HepG2 (cell line): ENCODE results near the gene OBSL1. TPM values are rescaled to one million over a fixed set of nuclear protein-coding genes. Genes with fewer than 3 reads are reported as not detected.
A peak's percentile ranks its signal among the peaks of the same experiment; 100 is the strongest.

Source experiments
- ATAC-seq: fragments of 200-7000 bp; cut with Tn5 transposase; 3 replicates; pipeline ENCODE4 v1.9.1; 2020; ENCODE audit warnings: mild to moderate bottlenecking, moderate library complexity
- BruUV-seq: library from RNA; stranded (reverse); fragments of 400-500 nt; replicated peaks from 2 replicates; lab custom pipeline; 2021; lab: Mats Ljungman, UMichigan
- CTCF ChIA-PET: fragments of 300-600 bp; formaldehyde crosslinking; extraction: SDS; loops from one replicate; lab custom pipeline; 2021; ENCODE audit warnings: low total read pairs, inconsistent platforms, low intra/inter-chr PET ratio; lab: Yijun Ruan, JAX
- POLR2A ChIA-PET: fragments of 350-600 bp; sonication (Branson Sonifier 250); formaldehyde crosslinking; loops from one replicate; lab custom pipeline; 2020; ENCODE audit warnings: antibody characterized with exemption, inconsistent platforms; lab: Yijun Ruan, JAX
- DNase-seq: peaks from one replicate; pipeline ENCODE4 v3.0.0-alpha.2; 2015; ENCODE audit warnings: low spot score
- FAIRE-seq: peaks from 3 replicates; lab custom pipeline; 2011; peaks lifted over from hg19 to GRCh38; lab: Jason Lieb, UNC
- H2AFZ ChIP-seq: one replicate; pipeline ENCODE4 v1.6.1; 2011; ENCODE audit warnings: low read length, inconsistent platforms
- H3K27ac ChIP-seq: fragments of 300-600 bp; 3 replicates; pipeline ENCODE4 v1.8.0; 2011; ENCODE audit warnings: mixed run types, mild to moderate bottlenecking, mixed read lengths, low read length, inconsistent platforms; ENCODE audit not compliant: insufficient read depth; ENCODE audit errors: extremely low read length
- H3K27me3 ChIP-seq, 2 experiments: fragments of 200-600 bp in 1 of 2; 2 replicates in 1 of 2; 3 replicates in 1 of 2; pipeline versions ENCODE4 v1.6.0 to v1.8.0; 2011; ENCODE audit warnings: low read length in 2 of 2, mild to moderate bottlenecking in 2 of 2, moderate library complexity in 2 of 2, inconsistent platforms in 1 of 2; ENCODE audit not compliant: insufficient read depth in 2 of 2, control insufficient read depth in 1 of 2
- H3K36me3 ChIP-seq, 2 experiments: fragments of 200-600 bp in 1 of 2; replicated peaks in 1 of 2; 2 replicates in 1 of 2; 3 replicates in 1 of 2; pipeline versions ENCODE4 v1.5.1 to v1.8.0; 2011; ENCODE audit warnings: low read length in 2 of 2, inconsistent platforms in 1 of 2; ENCODE audit not compliant: insufficient read depth in 2 of 2, control insufficient read depth in 1 of 2
- H3K4me1 ChIP-seq: 2 replicates; pipeline ENCODE4 v1.5.1; 2012; ENCODE audit warnings: low read length, inconsistent platforms; ENCODE audit not compliant: insufficient read depth
- H3K4me2 ChIP-seq: 2 replicates; pipeline ENCODE4 v1.6.0; 2011; ENCODE audit warnings: low read depth, low read length, inconsistent platforms
- H3K4me3 ChIP-seq, 3 experiments: fragments of 200-600 bp in 1 of 3; sonication (generic), shearing (Covaris generic) in 1 of 3; replicated peaks in 1 of 3; 2 replicates each; pipeline ENCODE4 v1.5.1; 2011 to 2016; ENCODE audit warnings: low read length in 3 of 3, inconsistent platforms in 2 of 3, low read depth in 2 of 3, mild to moderate bottlenecking in 2 of 3, control low read depth in 1 of 3, mixed read lengths in 1 of 3; ENCODE audit not compliant: insufficient read depth in 1 of 3
- H3K79me2 ChIP-seq: one replicate; pipeline ENCODE4 v1.6.1; 2011; ENCODE audit warnings: low read length, inconsistent platforms; ENCODE audit not compliant: insufficient read depth
- H3K9ac ChIP-seq: 2 replicates; pipeline ENCODE4 v1.6.0; 2011; ENCODE audit warnings: mild to moderate bottlenecking, low read depth, low read length, inconsistent platforms; ENCODE audit not compliant: insufficient read depth
- H3K9me3 ChIP-seq: 2 replicates; pipeline ENCODE4 v1.5.1; 2012; ENCODE audit warnings: mild to moderate bottlenecking, low read length
- H4K20me1 ChIP-seq: 2 replicates; pipeline ENCODE4 v1.6.0; 2011; ENCODE audit warnings: inconsistent platforms, mild to moderate bottlenecking, low read length, moderate library complexity; ENCODE audit not compliant: insufficient read depth
- ARNTL ChIP-seq: sonication (generic); formaldehyde crosslinking; IDR thresholded peaks from 2 replicates; pipeline ENCODE4 v1.4.0; 2020; ENCODE audit warnings: mild to moderate bottlenecking, missing genetic modification reagents
- ELF4 ChIP-seq: sonication (generic); formaldehyde crosslinking; IDR thresholded peaks from 2 replicates; pipeline ENCODE4 v1.5.0; 2020; ENCODE audit warnings: missing genetic modification reagents, mild to moderate bottlenecking, moderate library complexity, borderline replicate concordance
- KAT2B ChIP-seq: fragments of 150-350 bp; IDR thresholded peaks from 2 replicates; pipeline ENCODE4 v1.6.1; 2014; ENCODE audit warnings: low read depth, low read length, borderline replicate concordance
- KDM5B ChIP-seq: sonication (generic); formaldehyde crosslinking; IDR thresholded peaks from 2 replicates; pipeline ENCODE4 v1.4.0; 2020; ENCODE audit warnings: missing genetic modification reagents, mild to moderate bottlenecking, borderline replicate concordance
- MTA1 ChIP-seq: sonication (generic); formaldehyde crosslinking; IDR thresholded peaks from 2 replicates; pipeline ENCODE4 v1.4.0; 2020; ENCODE audit warnings: missing genetic modification reagents, mild to moderate bottlenecking, borderline replicate concordance
- SOX6 ChIP-seq, 2 experiments: fragments of 450-650 bp in 1 of 2; sonication (generic) in 1 of 2; formaldehyde crosslinking in 1 of 2; IDR thresholded peaks; 2 replicates each; pipeline versions ENCODE4 v1.4.0 to v1.6.1; 2017 to 2020; ENCODE audit warnings: antibody characterized with exemption in 1 of 2, mild to moderate bottlenecking in 1 of 2, missing genetic modification reagents in 1 of 2
- SPEN ChIP-seq: sonication (generic); formaldehyde crosslinking; IDR thresholded peaks from 2 replicates; pipeline ENCODE4 v1.5.1; 2020; ENCODE audit warnings: low read depth, mild to moderate bottlenecking, missing genetic modification reagents
- TBX2 ChIP-seq: sonication (generic); formaldehyde crosslinking; IDR thresholded peaks from 2 replicates; pipeline ENCODE4 v1.5.0; 2020; ENCODE audit warnings: missing genetic modification reagents, mild to moderate bottlenecking, borderline replicate concordance
- THAP11 ChIP-seq: IDR thresholded peaks from 2 replicates; pipeline ENCODE4 v1.6.1; 2016; ENCODE audit warnings: missing biosample characterization, missing genetic modification reagents
- TMF1 ChIP-seq: sonication (generic); formaldehyde crosslinking; IDR thresholded peaks from 2 replicates; pipeline ENCODE4 v1.8.1; 2022; ENCODE audit warnings: low read depth, missing genetic modification reagents
- ZFP90 ChIP-seq: sonication (generic); formaldehyde crosslinking; IDR thresholded peaks from 2 replicates; pipeline ENCODE4 v1.8.0; 2022; ENCODE audit warnings: missing genetic modification reagents, mild to moderate bottlenecking, inconsistent platforms, borderline replicate concordance
- ZMYM3 ChIP-seq: sonication (generic); formaldehyde crosslinking; IDR thresholded peaks from 2 replicates; pipeline ENCODE4 v1.5.1; 2020; ENCODE audit warnings: mild to moderate bottlenecking, missing genetic modification reagents
- ZMYM4 ChIP-seq: sonication (generic); formaldehyde crosslinking; IDR thresholded peaks from 2 replicates; pipeline ENCODE4 v1.8.1; 2023; ENCODE audit warnings: mild to moderate bottlenecking, missing genetic modification reagents
- ZNF546 ChIP-seq: sonication (generic); formaldehyde crosslinking; conservative IDR thresholded peaks from 2 replicates; pipeline ENCODE4 v1.8.1; 2023; ENCODE audit warnings: mild to moderate bottlenecking, missing genetic modification reagents
- ZNF761 ChIP-seq: sonication (generic); formaldehyde crosslinking; conservative IDR thresholded peaks from 2 replicates; pipeline ENCODE4 v1.4.0; 2020; ENCODE audit warnings: mild to moderate bottlenecking, missing genetic modification reagents
- WGBS: methylation state at CpG from one replicate; pipeline ENCODE4 v1.1.6; 2017; ENCODE audit warnings: low lambda C conversion rate; 5-methylcytosine and 5-hydroxymethylcytosine counted together
- in situ Hi-C: cut with HindIII; loops from 2 replicates; pipeline ENCODE4 v1.10.0; 2017; ENCODE audit warnings: low pct_unique_long_range_greater_than_20kb; ENCODE audit not compliant: extremely low pct_ligation_motif_present
- intact Hi-C: fragments of 100-400 bp; cut with micrococcal nuclease; formaldehyde crosslinking; loops from one replicate; pipeline ENCODE4 v1.10.0; 2022; ENCODE audit not compliant: unreplicated experiment
- polyA plus RNA-seq, 8 experiments: library from polyadenylated mRNA; depleted of rRNA in 3 of 8; stranded (reverse) in 7 of 8; unstranded in 1 of 8; fragments of >200 nt; fragmentation: Illumina TruSeq in 4 of 8; extraction: Trizol in 4 of 8; gene quantifications; 2 replicates each; pipeline versions ENCODE4 v1.2.1 to v1.2.3, GENCODE V29; 2011 to 2016; ENCODE audit warnings: low read depth in 4 of 8, missing spikeins in 1 of 8, mixed read lengths in 1 of 8; ENCODE audit not compliant: insufficient read depth in 1 of 8
- total RNA-seq, 5 experiments: library from RNA; depleted of rRNA; stranded (reverse); fragments of >200 nt; fragmentation: Illumina TruSeq; extraction: Trizol; gene quantifications; 2 replicates each; pipeline ENCODE4 v1.2.3, GENCODE V29; 2016; ENCODE audit warnings: low read depth in 1 of 5
- TF ChIP-seq, protein P1 (sequence below): sonication (generic); formaldehyde crosslinking; IDR thresholded peaks from 2 replicates; pipeline ENCODE4 v1.5.0; 2020; ENCODE audit warnings: mild to moderate bottlenecking, missing genetic modification reagents, borderline replicate concordance
- TF ChIP-seq, protein P2 (sequence below): sonication (generic); formaldehyde crosslinking; IDR thresholded peaks from 2 replicates; pipeline ENCODE4 v1.5.0; 2020; ENCODE audit warnings: mild to moderate bottlenecking, missing genetic modification reagents, borderline replicate concordance

The OBSL1 gene
- total and polyA plus RNA-seq, 2 of the 13 experiments (the other 11 are each of a cell fraction or from before 2014, with no cell fraction given): 86.7 to 218 TPM

DNA sequence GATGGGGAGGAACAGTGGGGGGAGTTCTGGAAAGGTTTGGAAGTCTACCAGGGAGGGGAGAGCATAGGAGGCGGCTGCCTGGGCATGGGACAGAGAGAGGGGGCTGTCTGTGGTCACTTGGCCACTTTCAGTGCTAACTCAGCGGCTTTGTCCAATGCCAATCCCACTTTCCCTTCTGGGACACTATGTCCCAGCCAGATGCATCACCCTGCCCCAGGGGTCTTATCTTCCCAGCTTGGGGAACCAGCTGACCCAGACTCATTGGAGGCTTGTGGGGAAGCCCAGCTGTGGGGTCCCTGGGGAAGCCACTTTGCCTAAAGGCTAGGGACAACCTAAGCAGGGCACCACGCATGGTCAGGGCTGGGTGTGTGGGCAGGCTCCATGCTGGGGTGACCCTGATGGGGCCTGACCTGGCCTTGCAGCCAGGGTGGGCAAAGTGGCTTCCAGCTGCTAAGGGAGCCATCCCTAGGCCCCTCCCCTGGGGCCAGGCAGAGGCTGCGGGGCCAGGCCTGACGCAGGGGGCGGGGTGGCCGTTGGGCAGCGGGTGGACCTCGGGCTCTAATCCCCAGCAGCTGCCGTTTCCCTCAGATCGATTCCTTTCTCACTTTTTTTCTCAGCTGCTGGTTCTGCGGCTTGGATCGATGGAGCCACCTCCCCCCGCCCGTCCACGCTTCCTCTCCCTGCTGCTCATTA, 58.7 kb downstream of the OBSL1 start:
- 2% methylated on average over 15 of the region's 16 CpGs for WGBS
- peaks cover 11% of the 10 kb centered on the region; the same call in 1 of the 2 replicates for H4K20me1 ChIP-seq
- no peak for DNase-seq
- H2AFZ ChIP-seq: no peak overlapping the region
- no peaks in the 10 kb centered on the region for H3K36me3 ChIP-seq
- H3K27ac ChIP-seq: no peak overlapping the region
- peak; percentile 42 for ATAC-seq
- POLR2A ChIA-PET: interaction anchor here (7.7 kb wide), 1 partner anchor 14 kb away, joined by 94 read pairs; the partner anchor contains the start of gene GMPPA
- in situ Hi-C loops: no loop called here
- intact Hi-C loops: no loop called here
- no peaks in the 10 kb centered on the region for H3K79me2 ChIP-seq
- H3K4me2 ChIP-seq: peak overlapping the region; percentile 20
- H3K9me3 ChIP-seq: no peaks in the 10 kb centered on the region
- peaks cover 34% of the 10 kb centered on the region for H3K4me1 ChIP-seq
- peak overlapping the region in 1 of 3 experiments; percentile 10; a peak in 1 of 6 replicates for H3K4me3 ChIP-seq
- no peak overlapping the region for H3K9ac ChIP-seq
- no peak for FAIRE-seq
- peaks cover 16 to 68% of the 10 kb centered on the region in 2 experiments for H3K27me3 ChIP-seq
- CTCF ChIA-PET: no interaction called here
- BruUV-seq: no TSS peak
- TF ChIP-seq ZMYM3: peak; percentile 43; the same call in 1 of the 2 replicates
- no peak for TF ChIP-seq SOX6 (IDR thresholded peaks at IDR 0.05)
- peak; percentile 40; the same call in 1 of the 2 replicates for TF ChIP-seq SOX6 (CRISPR knock-in tag; IDR thresholded peaks at IDR 0.05)
- peak; percentile 43; the same call in 1 of the 2 replicates for TF ChIP-seq THAP11 (CRISPR knock-in tag)
- TF ChIP-seq TMF1: no peak
- no peak for TF ChIP-seq ELF4 (CRISPR knock-in tag)
- TF ChIP-seq KDM5B (CRISPR knock-in tag): peak; percentile 59; the same call in 1 of the 2 replicates
- TF ChIP-seq SPEN (CRISPR knock-in tag): 0 out of 2 replicates have a peak, but pooled peaks have one; percentile 21
- TF ChIP-seq, protein P1, sequence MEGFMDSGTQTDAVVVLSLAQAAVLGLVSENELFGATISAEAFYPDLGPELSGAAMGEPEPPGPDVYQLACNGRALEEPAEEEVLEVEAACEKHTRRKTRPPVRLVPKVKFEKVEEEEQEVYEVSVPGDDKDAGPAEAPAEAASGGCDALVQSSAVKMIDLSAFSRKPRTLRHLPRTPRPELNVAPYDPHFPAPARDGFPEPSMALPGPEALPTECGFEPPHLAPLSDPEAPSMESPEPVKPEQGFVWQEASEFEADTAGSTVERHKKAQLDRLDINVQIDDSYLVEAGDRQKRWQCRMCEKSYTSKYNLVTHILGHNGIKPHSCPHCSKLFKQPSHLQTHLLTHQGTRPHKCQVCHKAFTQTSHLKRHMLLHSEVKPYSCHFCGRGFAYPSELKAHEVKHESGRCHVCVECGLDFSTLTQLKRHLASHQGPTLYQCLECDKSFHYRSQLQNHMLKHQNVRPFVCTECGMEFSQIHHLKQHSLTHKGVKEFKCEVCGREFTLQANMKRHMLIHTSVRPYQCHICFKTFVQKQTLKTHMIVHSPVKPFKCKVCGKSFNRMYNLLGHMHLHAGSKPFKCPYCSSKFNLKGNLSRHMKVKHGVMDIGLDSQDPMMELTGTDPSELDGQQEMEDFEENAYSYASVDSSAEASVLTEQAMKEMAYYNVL: 0 out of 2 replicates have a peak, but pooled peaks have one; percentile 27
- no peak for TF ChIP-seq ZNF546 (CRISPR knock-in tag)
- peak; percentile 82 for TF ChIP-seq MTA1 (CRISPR knock-in tag)
- TF ChIP-seq, protein P2, sequence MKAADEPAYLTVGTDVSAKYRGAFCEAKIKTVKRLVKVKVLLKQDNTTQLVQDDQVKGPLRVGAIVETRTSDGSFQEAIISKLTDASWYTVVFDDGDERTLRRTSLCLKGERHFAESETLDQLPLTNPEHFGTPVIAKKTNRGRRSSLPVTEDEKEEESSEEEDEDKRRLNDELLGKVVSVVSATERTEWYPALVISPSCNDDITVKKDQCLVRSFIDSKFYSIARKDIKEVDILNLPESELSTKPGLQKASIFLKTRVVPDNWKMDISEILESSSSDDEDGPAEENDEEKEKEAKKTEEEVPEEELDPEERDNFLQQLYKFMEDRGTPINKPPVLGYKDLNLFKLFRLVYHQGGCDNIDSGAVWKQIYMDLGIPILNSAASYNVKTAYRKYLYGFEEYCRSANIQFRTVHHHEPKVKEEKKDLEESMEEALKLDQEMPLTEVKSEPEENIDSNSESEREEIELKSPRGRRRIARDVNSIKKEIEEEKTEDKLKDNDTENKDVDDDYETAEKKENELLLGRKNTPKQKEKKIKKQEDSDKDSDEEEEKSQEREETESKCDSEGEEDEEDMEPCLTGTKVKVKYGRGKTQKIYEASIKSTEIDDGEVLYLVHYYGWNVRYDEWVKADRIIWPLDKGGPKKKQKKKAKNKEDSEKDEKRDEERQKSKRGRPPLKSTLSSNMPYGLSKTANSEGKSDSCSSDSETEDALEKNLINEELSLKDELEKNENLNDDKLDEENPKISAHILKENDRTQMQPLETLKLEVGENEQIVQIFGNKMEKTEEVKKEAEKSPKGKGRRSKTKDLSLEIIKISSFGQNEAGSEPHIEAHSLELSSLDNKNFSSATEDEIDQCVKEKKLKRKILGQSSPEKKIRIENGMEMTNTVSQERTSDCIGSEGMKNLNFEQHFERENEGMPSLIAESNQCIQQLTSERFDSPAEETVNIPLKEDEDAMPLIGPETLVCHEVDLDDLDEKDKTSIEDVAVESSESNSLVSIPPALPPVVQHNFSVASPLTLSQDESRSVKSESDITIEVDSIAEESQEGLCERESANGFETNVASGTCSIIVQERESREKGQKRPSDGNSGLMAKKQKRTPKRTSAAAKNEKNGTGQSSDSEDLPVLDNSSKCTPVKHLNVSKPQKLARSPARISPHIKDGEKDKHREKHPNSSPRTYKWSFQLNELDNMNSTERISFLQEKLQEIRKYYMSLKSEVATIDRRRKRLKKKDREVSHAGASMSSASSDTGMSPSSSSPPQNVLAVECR: peak; percentile 52; the same call in 1 of the 2 replicates
- 0 out of 2 replicates have a peak, but pooled peaks have one; percentile 18 for TF ChIP-seq ZFP90 (CRISPR knock-in tag)
- TF ChIP-seq KAT2B: peak; percentile 95
- peak; percentile 91 for TF ChIP-seq TBX2 (CRISPR knock-in tag)
- peak; percentile 52; the same call in 1 of the 2 replicates for TF ChIP-seq ARNTL (CRISPR knock-in tag)
- TF ChIP-seq ZMYM4: peak; percentile 41; the same call in 1 of the 2 replicates
- TF ChIP-seq ZNF761 (CRISPR knock-in tag): 0 out of 2 replicates have a peak, but pooled peaks have one; percentile 43
